AG10803 (cell line): Measurements from ENCODE around the gene NNAT.
A peak's percentile ranks its signal among the peaks of the same experiment; 100 is the strongest.
"Not testable (repeated sequence)": the region's sequence is repeated elsewhere in the genome, so short reads cannot be mapped to it uniquely, and the experiment has no call there.

Source experiments
- DNase-seq: peaks from one replicate; pipeline ENCODE4 v3.0.0; 2010; ENCODE audit warnings: low read depth
- H3K4me3 ChIP-seq: 2 replicates; pipeline ENCODE4 v1.5.1; 2011; ENCODE audit warnings: mild to moderate bottlenecking, low read length, control low read depth
- CTCF ChIP-seq: conservative IDR thresholded peaks from 2 replicates; pipeline ENCODE4 v1.5.1; 2011; ENCODE audit warnings: mild to moderate bottlenecking, low read length, control low read depth, inconsistent platforms

Gene NNAT

DNA sequence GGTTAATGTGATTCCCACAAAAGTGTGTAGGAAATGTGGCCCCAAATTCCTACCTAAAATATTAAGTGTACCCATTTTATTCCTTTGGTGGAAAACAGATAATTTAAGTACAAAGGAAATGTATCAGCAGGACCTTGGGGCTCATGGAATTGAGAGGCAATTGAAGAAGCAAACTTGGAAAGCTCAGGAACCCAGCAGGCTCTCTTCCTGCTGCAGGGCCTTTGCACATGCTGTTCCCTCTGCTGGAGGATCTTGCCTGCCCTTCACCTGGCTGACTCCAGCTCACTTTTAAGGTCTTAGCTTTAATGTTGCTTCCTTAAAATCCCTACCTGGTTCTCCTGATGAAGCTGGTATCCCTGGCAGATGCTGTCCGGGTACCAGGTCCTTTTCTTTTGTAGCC is 16.5 kb downstream of the NNAT start:
- H3K4me3 ChIP-seq: no peak overlapping the region
- DNase-seq: no peak
- TF ChIP-seq CTCF: no peak

GRCh38 chr20:37538003-37538402 is 17.0 kb downstream of the NNAT start:
- peak; percentile 80 for DNase-seq
- H3K4me3 ChIP-seq: no peak overlapping the region
- TF ChIP-seq CTCF: no peak

DNA sequence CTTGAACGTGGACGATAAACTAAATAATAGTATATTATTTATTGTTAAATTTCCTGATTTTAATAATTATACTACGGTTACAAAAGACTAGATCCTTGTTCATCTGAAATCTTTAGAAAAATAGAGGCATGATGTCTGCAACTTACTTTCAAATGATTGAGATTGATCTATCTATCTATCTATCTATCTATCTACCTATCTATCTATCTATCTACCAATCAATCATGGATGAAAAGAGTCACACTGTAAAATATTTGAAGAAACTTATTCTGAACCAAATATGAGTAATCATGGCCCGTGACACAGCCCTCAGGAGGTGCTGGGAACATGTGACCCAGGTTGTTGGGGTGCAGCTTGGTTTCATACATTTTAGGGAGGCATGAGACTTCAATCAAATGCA is 18.4 kb downstream of the NNAT start:
- no peak for TF ChIP-seq CTCF
- H3K4me3 ChIP-seq: no peak overlapping the region
- DNase-seq: no peak

GRCh38 chr20:37540001-37540400 is 19.0 kb downstream of the NNAT start:
- no peak for DNase-seq
- H3K4me3 ChIP-seq: no peak overlapping the region
- no peak for TF ChIP-seq CTCF

DNA sequence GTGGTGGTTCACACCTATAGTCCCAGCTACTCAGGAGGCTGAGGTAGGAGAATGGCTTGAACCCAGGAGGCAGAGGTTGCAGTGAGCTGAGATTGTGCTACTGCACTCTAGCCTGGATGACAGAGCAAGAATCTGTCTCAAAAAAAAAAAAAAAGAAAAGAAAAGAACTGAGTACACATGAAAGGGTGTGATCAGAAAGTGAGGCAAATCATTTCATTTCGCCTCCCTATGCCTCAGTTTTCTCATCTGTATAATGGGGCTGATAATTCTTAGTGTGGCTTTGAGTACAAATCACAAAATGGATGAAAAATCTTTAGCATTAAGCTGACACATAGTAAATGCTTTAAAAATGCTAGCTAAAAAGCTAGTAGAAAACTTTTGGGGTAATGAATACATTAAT is 19.8 kb downstream of the NNAT start:
- DNase-seq, H3K4me3 ChIP-seq: not testable (repeated sequence)

- no peak for DNase-seq
- no peak overlapping the region for H3K4me3 ChIP-seq
- no peak for TF ChIP-seq CTCF
Measured at GRCh38 chr20:37541326-37541725, 20.3 kb downstream of the NNAT start.

DNA sequence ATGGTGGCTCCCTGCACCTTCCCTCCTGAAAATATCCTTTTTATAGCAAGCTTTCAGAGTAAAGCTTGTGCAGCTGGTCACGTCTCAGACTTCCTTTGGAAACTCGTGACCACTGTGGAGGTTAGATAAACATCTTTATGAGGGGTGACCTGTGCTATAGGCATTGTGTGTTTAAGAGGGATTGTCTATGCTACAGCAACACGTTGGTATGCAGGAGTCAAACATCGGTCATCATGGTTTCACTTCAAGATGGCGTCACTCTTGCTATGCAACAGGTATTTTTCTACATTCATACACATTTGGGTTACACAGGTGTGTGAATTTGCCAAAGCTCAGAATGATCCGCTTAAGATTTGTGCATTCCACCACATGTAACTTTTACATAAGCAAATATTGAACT is 21.2 kb downstream of the NNAT start:
- TF ChIP-seq CTCF: no peak
- no peak for DNase-seq
- H3K4me3 ChIP-seq: no peak overlapping the region

- TF ChIP-seq CTCF: peak; percentile 69
- no peak overlapping the region for H3K4me3 ChIP-seq
- DNase-seq: peak; percentile 50
Measured at GRCh38 chr20:37543828-37544227, 22.8 kb downstream of the NNAT start.
